NAMALWA (cell line): ENCODE results near the gene PRAMEF13.
"Not testable (repeated sequence)": the region's sequence is repeated elsewhere in the genome, so short reads cannot be mapped to it uniquely, and the experiment has no call there.

ENCODE experiments used
- DNase-seq: peaks from one replicate; pipeline ENCODE4 v3.0.0-alpha.2; 2015; ENCODE audit warnings: low spot score

Gene PRAMEF13

DNA sequence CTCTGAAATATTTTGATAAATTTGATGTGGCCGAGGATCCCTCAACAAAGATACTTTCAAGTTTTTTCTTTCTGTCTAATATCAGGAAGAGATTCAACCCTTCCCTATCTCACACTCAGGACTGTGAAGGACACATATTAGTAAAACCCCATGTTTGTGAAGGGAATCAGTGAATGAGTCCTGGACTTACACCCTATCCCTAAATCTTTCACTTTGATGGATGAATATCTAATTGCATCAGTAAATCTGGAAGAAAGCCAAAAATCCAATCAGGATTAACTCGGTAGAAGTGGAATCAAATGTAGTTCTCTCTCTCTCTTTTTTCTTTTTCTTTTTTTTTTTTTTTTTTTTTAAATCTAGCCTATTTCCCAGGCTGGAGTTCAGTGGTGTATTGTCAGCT, 29.7 kb downstream of the PRAMEF13 start, which contains the start of gene PRAMEF9:
TSS of gene PRAMEF9 (plus strand) at position 301 of the 400 bp plus-strand sequence. CDS start 3,433 bp downstream, outside the sequence.
- not testable (repeated sequence) for DNase-seq

DNA sequence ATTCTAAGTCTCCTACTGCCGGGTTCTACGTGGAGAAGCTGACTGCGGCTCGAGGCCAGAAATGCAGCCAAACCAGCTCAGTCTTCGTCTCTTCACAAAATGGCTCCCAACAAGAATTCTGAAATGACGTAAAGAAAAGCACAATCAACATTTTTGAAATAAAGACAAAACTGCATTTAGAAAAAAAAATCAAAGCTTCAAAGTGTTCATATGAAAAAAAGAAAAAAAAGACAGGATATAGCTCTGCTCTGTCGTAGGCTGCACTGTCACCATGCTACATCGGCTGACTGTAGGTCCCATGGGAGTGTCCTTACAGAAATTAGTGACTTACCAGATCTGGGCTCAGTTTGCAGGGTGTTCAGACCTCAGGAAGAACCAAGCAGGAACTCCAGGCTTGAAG, 35.7 kb downstream of the PRAMEF13 start, which contains the start of gene HNRNPCL4:
TSS of gene HNRNPCL4 (minus strand) at position 101 of the 400 bp plus-strand sequence. CDS start 164 bp downstream, outside the sequence.
- DNase-seq: not testable (repeated sequence)

DNA sequence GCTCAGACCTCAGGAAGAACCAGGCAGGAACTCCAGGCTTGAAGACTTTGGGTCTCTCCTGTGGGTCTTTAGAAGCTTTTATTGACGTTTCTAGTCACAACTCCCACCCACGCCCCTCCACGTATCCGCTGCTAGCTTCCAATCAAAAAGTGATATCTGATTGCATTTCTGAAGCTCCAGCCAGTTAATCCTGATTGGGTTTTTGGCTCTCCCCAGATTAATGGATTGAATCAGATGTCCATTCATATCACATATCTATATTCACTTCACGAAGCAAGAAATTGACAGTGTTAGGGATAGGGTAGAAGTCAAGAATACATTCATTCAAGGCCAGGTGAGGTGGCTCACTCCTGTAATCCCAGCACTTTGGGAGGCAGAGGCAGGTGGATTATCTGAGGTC, 45.3 kb downstream of the PRAMEF13 start, which contains the start of gene PRAMEF26:
TSS of gene PRAMEF26 (minus strand) at position 101 of the 400 bp plus-strand sequence. CDS start 2,914 bp downstream, outside the sequence.
- DNase-seq: not testable (repeated sequence)
